Ishikawa (cell line): ENCODE data around the gene MAST4.

ENCODE experiments used
- CEBPB ChIP-seq: IDR thresholded peaks from 2 replicates; pipeline ENCODE4 v1.6.1; 2012
- EP300 ChIP-seq: IDR thresholded peaks from 2 replicates; pipeline ENCODE4 v1.6.1; 2012; ENCODE audit warnings: borderline replicate concordance
- RAD21 ChIP-seq: IDR thresholded peaks from 2 replicates; pipeline ENCODE4 v1.6.1; 2012; ENCODE audit warnings: low read depth
- REST ChIP-seq: IDR thresholded peaks from 2 replicates; pipeline ENCODE4 v1.6.1; 2012; ENCODE audit warnings: low read depth, mild to moderate bottlenecking
- TAF1 ChIP-seq: IDR thresholded peaks from 2 replicates; pipeline ENCODE4 v1.6.1; 2012; ENCODE audit warnings: low read depth, mild to moderate bottlenecking
- YY1 ChIP-seq: IDR thresholded peaks from 2 replicates; pipeline ENCODE4 v1.6.1; 2012; ENCODE audit warnings: low read depth

DNA sequence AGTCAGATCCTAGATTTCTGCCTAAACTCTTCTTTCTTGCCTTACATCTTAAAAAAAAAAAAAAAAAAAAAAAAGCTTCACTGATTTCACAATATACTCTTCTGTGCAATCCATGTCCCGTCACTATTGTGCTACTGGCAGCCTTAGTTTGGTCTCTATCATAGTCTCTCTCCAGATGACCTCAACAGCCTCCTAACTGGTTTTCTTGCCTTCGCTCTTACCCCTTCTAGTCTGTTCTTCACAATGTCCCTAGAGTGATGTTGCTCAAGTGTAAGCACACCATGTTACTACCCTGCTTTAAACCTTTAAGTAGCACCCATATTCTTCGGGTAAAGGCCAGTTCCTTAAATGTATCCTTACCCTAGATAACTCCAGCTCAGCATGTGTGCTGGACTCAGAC lies 574.6 kb downstream of the MAST4 start:
- no peak for TF ChIP-seq RAD21
- no peak for TF ChIP-seq REST
- no peak for TF ChIP-seq EP300
- no peak for TF ChIP-seq YY1
- TF ChIP-seq CEBPB: no peak
- no peak for TF ChIP-seq TAF1
